ENCODE results near the gene HOXC13. TPM values are rescaled to one million over a fixed set of nuclear protein-coding genes. Genes with fewer than 3 reads are reported as not detected.

The HOXC13 gene
- total and polyA plus RNA-seq, 2 donors, result 0.05 to 0.07 TPM

GRCh38 chr12:53927220-53928029 is 11.2 kb upstream of the HOXC13 start:
- Histone ChIP-seq H3K27me3 (ENCODE audit: control insufficient read depth in 2 of 2, insufficient read depth in 1 of 2, low read length in 1 of 2) (peaks cover 80 to 98% of the 10 kb centered on the region in 2 donors), H3K36me3 (ENCODE audit: control insufficient read depth in 2 of 2, insufficient read depth in 2 of 2, low read length in 1 of 2) (no peaks in the 10 kb centered on the region), H3K4me1 (ENCODE audit: control insufficient read depth in 2 of 2, insufficient read depth in 2 of 2, low read length in 2 of 2) (no peaks in the 10 kb centered on the region), H3K9me3 (ENCODE audit: control insufficient read depth in 2 of 2, insufficient read depth in 1 of 2, low read length in 1 of 2) (peaks cover 0 to 6% of the 10 kb centered on the region in 2 donors), H3K4me3 (ENCODE audit: low read length in 2 of 2) (no peak overlapping the region), H3K27ac (ENCODE audit: low read depth in 1 of 2, low read length in 1 of 2) (no peak overlapping the region)
- no peak for DNase-seq (ENCODE audit: low read depth in 6 of 9, low spot score in 9 of 9)
- WGBS, result 8% methylated on average over 45 of the region's 45 CpGs

- WGBS, result 8% methylated on average over 31 of the region's 31 CpGs
- peaks cover 88 to 100% of the 10 kb centered on the region in 2 donors for H3K27me3 ChIP-seq (ENCODE audit: control insufficient read depth in 2 of 2, insufficient read depth in 1 of 2, low read length in 1 of 2)
Measured at GRCh38 chr12:53928054-53928835, 10.4 kb upstream of the HOXC13 start.

GRCh38 chr12:53929527-53929926 is 9.1 kb upstream of the HOXC13 start:
- Histone ChIP-seq H3K36me3 (ENCODE audit: control insufficient read depth in 2 of 2, insufficient read depth in 2 of 2, low read length in 1 of 2) (no peaks in the 10 kb centered on the region), H3K9me3 (ENCODE audit: control insufficient read depth in 2 of 2, insufficient read depth in 1 of 2, low read length in 1 of 2) (peaks cover 0 to 6% of the 10 kb centered on the region in 2 donors), H3K4me1 (ENCODE audit: control insufficient read depth in 2 of 2, insufficient read depth in 2 of 2, low read length in 2 of 2) (no peaks in the 10 kb centered on the region), H3K4me3 (ENCODE audit: low read length in 2 of 2) (no peak overlapping the region), H3K27me3 (ENCODE audit: control insufficient read depth in 2 of 2, insufficient read depth in 1 of 2, low read length in 1 of 2) (peaks cover 91 to 100% of the 10 kb centered on the region in 2 donors), H3K27ac (ENCODE audit: low read depth in 1 of 2, low read length in 1 of 2) (no peak overlapping the region)
- DNase-seq (ENCODE audit: low read depth in 6 of 9, low spot score in 9 of 9), result no peak
- WGBS, result 24% methylated on average over 4 of the region's 4 CpGs

More at GRCh38 chr12:53928054-53928835, 10.4 kb upstream of the HOXC13 start:
- no peak for DNase-seq (ENCODE audit: low read depth in 6 of 9, low spot score in 9 of 9)
- Histone ChIP-seq H3K4me1 (ENCODE audit: control insufficient read depth in 2 of 2, insufficient read depth in 2 of 2, low read length in 2 of 2) (no peaks in the 10 kb centered on the region), H3K4me3 (ENCODE audit: low read length in 2 of 2) (no peak overlapping the region), H3K36me3 (ENCODE audit: control insufficient read depth in 2 of 2, insufficient read depth in 2 of 2, low read length in 1 of 2) (no peaks in the 10 kb centered on the region), H3K9me3 (ENCODE audit: control insufficient read depth in 2 of 2, insufficient read depth in 1 of 2, low read length in 1 of 2) (peaks cover 0 to 6% of the 10 kb centered on the region in 2 donors), H3K27ac (ENCODE audit: low read depth in 1 of 2, low read length in 1 of 2) (no peak overlapping the region)

- 10% methylated on average over 30 of the region's 30 CpGs for WGBS
- H3K27ac ChIP-seq (ENCODE audit: low read depth in 1 of 2, low read length in 1 of 2), result no peak overlapping the region
- DNase-seq (ENCODE audit: low read depth in 6 of 9, low spot score in 9 of 9), result no peak
- no peaks in the 10 kb centered on the region for H3K4me1 ChIP-seq (ENCODE audit: control insufficient read depth in 2 of 2, insufficient read depth in 2 of 2, low read length in 2 of 2)
- no peak overlapping the region for H3K4me3 ChIP-seq (ENCODE audit: low read length in 2 of 2)
- H3K27me3 ChIP-seq (ENCODE audit: control insufficient read depth in 2 of 2, insufficient read depth in 1 of 2, low read length in 1 of 2), result peaks cover 93 to 100% of the 10 kb centered on the region in 2 donors
- no peaks in the 10 kb centered on the region for H3K36me3 ChIP-seq (ENCODE audit: control insufficient read depth in 2 of 2, insufficient read depth in 2 of 2, low read length in 1 of 2)
- peaks cover 0 to 9% of the 10 kb centered on the region in 2 donors for H3K9me3 ChIP-seq (ENCODE audit: control insufficient read depth in 2 of 2, insufficient read depth in 1 of 2, low read length in 1 of 2)
Measured at GRCh38 chr12:53930591-53931255, 7.9 kb upstream of the HOXC13 start.

GRCh38 chr12:53931844-53932581 is 6.6 kb upstream of the HOXC13 start:
- WGBS, result 37% methylated on average over 4 of the region's 4 CpGs
- Histone ChIP-seq H3K4me1 (ENCODE audit: control insufficient read depth in 2 of 2, insufficient read depth in 2 of 2, low read length in 2 of 2) (no peaks in the 10 kb centered on the region), H3K27me3 (ENCODE audit: control insufficient read depth in 2 of 2, insufficient read depth in 1 of 2, low read length in 1 of 2) (peaks cover 93 to 100% of the 10 kb centered on the region in 2 donors)

GRCh38 chr12:53932915-53933314 is 5.7 kb upstream of the HOXC13 start:
- H3K36me3 ChIP-seq (ENCODE audit: control insufficient read depth in 2 of 2, insufficient read depth in 2 of 2, low read length in 1 of 2), result no peaks in the 10 kb centered on the region
- no peak overlapping the region for H3K27ac ChIP-seq (ENCODE audit: low read depth in 1 of 2, low read length in 1 of 2)
- WGBS, result 34% methylated on average over 4 of the region's 4 CpGs
- DNase-seq (ENCODE audit: low read depth in 6 of 9, low spot score in 9 of 9), result no peak
- H3K27me3 ChIP-seq (ENCODE audit: control insufficient read depth in 2 of 2, insufficient read depth in 1 of 2, low read length in 1 of 2), result peaks cover 94 to 100% of the 10 kb centered on the region in 2 donors
- H3K4me1 ChIP-seq (ENCODE audit: control insufficient read depth in 2 of 2, insufficient read depth in 2 of 2, low read length in 2 of 2), result no peaks in the 10 kb centered on the region
- H3K4me3 ChIP-seq (ENCODE audit: low read length in 2 of 2), result no peak overlapping the region
- peaks cover 1 to 10% of the 10 kb centered on the region in 2 donors for H3K9me3 ChIP-seq (ENCODE audit: control insufficient read depth in 2 of 2, insufficient read depth in 1 of 2, low read length in 1 of 2)

More at GRCh38 chr12:53931844-53932581, 6.6 kb upstream of the HOXC13 start:
- DNase-seq (ENCODE audit: low read depth in 6 of 9, low spot score in 9 of 9), result no peak
- Histone ChIP-seq H3K36me3 (ENCODE audit: control insufficient read depth in 2 of 2, insufficient read depth in 2 of 2, low read length in 1 of 2) (no peaks in the 10 kb centered on the region), H3K9me3 (ENCODE audit: control insufficient read depth in 2 of 2, insufficient read depth in 1 of 2, low read length in 1 of 2) (peaks cover under 1 to 9% of the 10 kb centered on the region in 2 donors), H3K27ac (ENCODE audit: low read depth in 1 of 2, low read length in 1 of 2) (no peak overlapping the region), H3K4me3 (ENCODE audit: low read length in 2 of 2) (no peak overlapping the region)

GRCh38 chr12:53935383-53936341 is 3.0 kb upstream of the HOXC13 start:
- H3K4me3 ChIP-seq (ENCODE audit: low read length in 2 of 2), result no peak overlapping the region
- no peak for DNase-seq (ENCODE audit: low read depth in 6 of 9, low spot score in 9 of 9)
- no peaks in the 10 kb centered on the region for H3K36me3 ChIP-seq (ENCODE audit: control insufficient read depth in 2 of 2, insufficient read depth in 2 of 2, low read length in 1 of 2)

GRCh38 chr12:53937099-53937498 is 1.5 kb upstream of the HOXC13 start:
- Histone ChIP-seq H3K9me3 (ENCODE audit: control insufficient read depth in 2 of 2, insufficient read depth in 1 of 2, low read length in 1 of 2) (peaks cover 5 to 13% of the 10 kb centered on the region in 2 donors), H3K4me3 (ENCODE audit: low read length in 2 of 2) (no peak overlapping the region), H3K27ac (ENCODE audit: low read depth in 1 of 2, low read length in 1 of 2) (no peak overlapping the region), H3K27me3 (ENCODE audit: control insufficient read depth in 2 of 2, insufficient read depth in 1 of 2, low read length in 1 of 2) (peaks cover 80 to 100% of the 10 kb centered on the region in 2 donors), H3K36me3 (ENCODE audit: control insufficient read depth in 2 of 2, insufficient read depth in 2 of 2, low read length in 1 of 2) (no peaks in the 10 kb centered on the region), H3K4me1 (ENCODE audit: control insufficient read depth in 2 of 2, insufficient read depth in 2 of 2, low read length in 2 of 2) (no peaks in the 10 kb centered on the region)
- DNase-seq (ENCODE audit: low read depth in 6 of 9, low spot score in 9 of 9), result no peak
- WGBS, result 21% methylated on average over 12 of the region's 12 CpGs

More at GRCh38 chr12:53935383-53936341, 3.0 kb upstream of the HOXC13 start:
- Histone ChIP-seq H3K27ac (ENCODE audit: low read depth in 1 of 2, low read length in 1 of 2) (no peak overlapping the region), H3K27me3 (ENCODE audit: control insufficient read depth in 2 of 2, insufficient read depth in 1 of 2, low read length in 1 of 2) (peaks cover 91 to 100% of the 10 kb centered on the region in 2 donors), H3K4me1 (ENCODE audit: control insufficient read depth in 2 of 2, insufficient read depth in 2 of 2, low read length in 2 of 2) (no peaks in the 10 kb centered on the region), H3K9me3 (ENCODE audit: control insufficient read depth in 2 of 2, insufficient read depth in 1 of 2, low read length in 1 of 2) (peaks cover 5 to 13% of the 10 kb centered on the region in 2 donors)
- 7% methylated on average over 49 of the region's 49 CpGs for WGBS

Measured in thymus (tissue), 11 donors.